ENCODE results near the gene FAM163B.

DNA sequence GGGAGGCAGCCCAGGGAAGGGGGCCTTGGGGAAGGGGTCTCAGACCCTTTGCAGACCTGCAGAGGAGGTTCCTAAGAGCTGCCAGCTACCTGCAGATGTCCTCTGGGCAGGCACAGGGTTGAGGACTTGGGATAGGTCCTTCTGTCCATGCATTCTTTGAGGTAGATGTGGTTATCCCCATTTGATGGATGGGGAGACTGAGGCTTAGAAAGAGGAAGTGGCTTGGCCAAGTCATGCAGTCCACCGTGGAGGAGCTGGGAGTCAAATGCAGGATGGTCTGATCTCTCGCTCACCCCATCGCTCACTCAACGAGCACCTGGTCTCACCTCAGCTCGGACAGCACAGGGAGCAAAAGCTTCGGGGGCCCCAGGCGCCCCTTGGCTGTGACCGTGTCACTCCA lies 54.5 kb downstream of the FAM163B start:
- TF ChIP-seq, protein P1, sequence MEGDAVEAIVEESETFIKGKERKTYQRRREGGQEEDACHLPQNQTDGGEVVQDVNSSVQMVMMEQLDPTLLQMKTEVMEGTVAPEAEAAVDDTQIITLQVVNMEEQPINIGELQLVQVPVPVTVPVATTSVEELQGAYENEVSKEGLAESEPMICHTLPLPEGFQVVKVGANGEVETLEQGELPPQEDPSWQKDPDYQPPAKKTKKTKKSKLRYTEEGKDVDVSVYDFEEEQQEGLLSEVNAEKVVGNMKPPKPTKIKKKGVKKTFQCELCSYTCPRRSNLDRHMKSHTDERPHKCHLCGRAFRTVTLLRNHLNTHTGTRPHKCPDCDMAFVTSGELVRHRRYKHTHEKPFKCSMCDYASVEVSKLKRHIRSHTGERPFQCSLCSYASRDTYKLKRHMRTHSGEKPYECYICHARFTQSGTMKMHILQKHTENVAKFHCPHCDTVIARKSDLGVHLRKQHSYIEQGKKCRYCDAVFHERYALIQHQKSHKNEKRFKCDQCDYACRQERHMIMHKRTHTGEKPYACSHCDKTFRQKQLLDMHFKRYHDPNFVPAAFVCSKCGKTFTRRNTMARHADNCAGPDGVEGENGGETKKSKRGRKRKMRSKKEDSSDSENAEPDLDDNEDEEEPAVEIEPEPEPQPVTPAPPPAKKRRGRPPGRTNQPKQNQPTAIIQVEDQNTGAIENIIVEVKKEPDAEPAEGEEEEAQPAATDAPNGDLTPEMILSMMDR (IDR thresholded peaks at IDR 0.05): no peak
- TF ChIP-seq POLR2A (IDR thresholded peaks at IDR 0.05): no peak
